HepG2 (cell line): Measurements from ENCODE around the gene EEA1. TPM values are rescaled to one million over a fixed set of nuclear protein-coding genes. Genes with fewer than 3 reads are reported as not detected.

Experiments
- ATAC-seq: fragments of 200-7000 bp; cut with Tn5 transposase; 3 replicates; pipeline ENCODE4 v1.9.1; 2020; ENCODE audit warnings: mild to moderate bottlenecking, moderate library complexity
- BruUV-seq: library from RNA; stranded (reverse); fragments of 400-500 nt; replicated peaks from 2 replicates; lab custom pipeline; 2021; lab: Mats Ljungman, UMichigan
- CTCF ChIA-PET: fragments of 300-600 bp; formaldehyde crosslinking; extraction: SDS; loops from one replicate; lab custom pipeline; 2021; ENCODE audit warnings: low total read pairs, inconsistent platforms, low intra/inter-chr PET ratio; lab: Yijun Ruan, JAX
- POLR2A ChIA-PET: fragments of 350-600 bp; sonication (Branson Sonifier 250); formaldehyde crosslinking; loops from one replicate; lab custom pipeline; 2020; ENCODE audit warnings: antibody characterized with exemption, inconsistent platforms; lab: Yijun Ruan, JAX
- DNase-seq: peaks from one replicate; pipeline ENCODE4 v3.0.0-alpha.2; 2015; ENCODE audit warnings: low spot score
- FAIRE-seq: peaks from 3 replicates; lab custom pipeline; 2011; peaks lifted over from hg19 to GRCh38; lab: Jason Lieb, UNC
- H2AFZ ChIP-seq: one replicate; pipeline ENCODE4 v1.6.1; 2011; ENCODE audit warnings: low read length, inconsistent platforms
- H3K27ac ChIP-seq: fragments of 300-600 bp; 3 replicates; pipeline ENCODE4 v1.8.0; 2011; ENCODE audit warnings: mixed run types, mild to moderate bottlenecking, mixed read lengths, low read length, inconsistent platforms; ENCODE audit not compliant: insufficient read depth; ENCODE audit errors: extremely low read length
- H3K27me3 ChIP-seq, 2 experiments: fragments of 200-600 bp in 1 of 2; 2 replicates in 1 of 2; 3 replicates in 1 of 2; pipeline versions ENCODE4 v1.6.0 to v1.8.0; 2011; ENCODE audit warnings: low read length in 2 of 2, mild to moderate bottlenecking in 2 of 2, moderate library complexity in 2 of 2, inconsistent platforms in 1 of 2; ENCODE audit not compliant: insufficient read depth in 2 of 2, control insufficient read depth in 1 of 2
- H3K36me3 ChIP-seq, 2 experiments: fragments of 200-600 bp in 1 of 2; replicated peaks in 1 of 2; 2 replicates in 1 of 2; 3 replicates in 1 of 2; pipeline versions ENCODE4 v1.5.1 to v1.8.0; 2011; ENCODE audit warnings: low read length in 2 of 2, inconsistent platforms in 1 of 2; ENCODE audit not compliant: insufficient read depth in 2 of 2, control insufficient read depth in 1 of 2
- H3K4me1 ChIP-seq: 2 replicates; pipeline ENCODE4 v1.5.1; 2012; ENCODE audit warnings: low read length, inconsistent platforms; ENCODE audit not compliant: insufficient read depth
- H3K4me2 ChIP-seq: 2 replicates; pipeline ENCODE4 v1.6.0; 2011; ENCODE audit warnings: low read depth, low read length, inconsistent platforms
- H3K4me3 ChIP-seq, 3 experiments: fragments of 200-600 bp in 1 of 3; sonication (generic), shearing (Covaris generic) in 1 of 3; replicated peaks in 1 of 3; 2 replicates each; pipeline ENCODE4 v1.5.1; 2011 to 2016; ENCODE audit warnings: low read length in 3 of 3, inconsistent platforms in 2 of 3, low read depth in 2 of 3, mild to moderate bottlenecking in 2 of 3, control low read depth in 1 of 3, mixed read lengths in 1 of 3; ENCODE audit not compliant: insufficient read depth in 1 of 3
- H3K79me2 ChIP-seq: one replicate; pipeline ENCODE4 v1.6.1; 2011; ENCODE audit warnings: low read length, inconsistent platforms; ENCODE audit not compliant: insufficient read depth
- H3K9ac ChIP-seq: 2 replicates; pipeline ENCODE4 v1.6.0; 2011; ENCODE audit warnings: mild to moderate bottlenecking, low read depth, low read length, inconsistent platforms; ENCODE audit not compliant: insufficient read depth
- H3K9me3 ChIP-seq: 2 replicates; pipeline ENCODE4 v1.5.1; 2012; ENCODE audit warnings: mild to moderate bottlenecking, low read length
- H4K20me1 ChIP-seq: 2 replicates; pipeline ENCODE4 v1.6.0; 2011; ENCODE audit warnings: inconsistent platforms, mild to moderate bottlenecking, low read length, moderate library complexity; ENCODE audit not compliant: insufficient read depth
- CENPBD1 ChIP-seq: sonication (generic); formaldehyde crosslinking; IDR thresholded peaks from 2 replicates; pipeline ENCODE4 v1.8.0; 2022; ENCODE audit warnings: missing genetic modification reagents, low read depth, mild to moderate bottlenecking, borderline replicate concordance
- FOXP4 ChIP-seq: sonication (generic); formaldehyde crosslinking; IDR thresholded peaks from 2 replicates; pipeline ENCODE4 v1.4.0; 2020; ENCODE audit warnings: missing genetic modification reagents
- GATAD1 ChIP-seq: IDR thresholded peaks from 2 replicates; pipeline ENCODE4 v1.6.1; 2016; ENCODE audit warnings: missing genetic modification reagents, missing compliant biosample characterization
- HNRNPK ChIP-seq: fragments of 200-400 bp; formaldehyde crosslinking; IDR thresholded peaks from 2 replicates; pipeline ENCODE4 v1.6.1; 2018; ENCODE audit warnings: low read length, low read depth, moderate library complexity, mild to moderate bottlenecking; ENCODE audit not compliant: poor library complexity, severe bottlenecking
- NFIB ChIP-seq: sonication (generic); formaldehyde crosslinking; IDR thresholded peaks from 2 replicates; pipeline ENCODE4 v1.9.0; 2021; ENCODE audit warnings: missing genetic modification reagents, mild to moderate bottlenecking, borderline replicate concordance
- NPAS2 ChIP-seq: sonication (generic); formaldehyde crosslinking; IDR thresholded peaks from 2 replicates; pipeline ENCODE4 v1.8.0; 2022; ENCODE audit warnings: mild to moderate bottlenecking, missing genetic modification reagents, borderline replicate concordance
- PRPF4 ChIP-seq: fragments of 200-400 bp; formaldehyde crosslinking; IDR thresholded peaks from 2 replicates; pipeline ENCODE4 v1.6.1; 2016; ENCODE audit warnings: low read length, low read depth; ENCODE audit not compliant: poor library complexity, severe bottlenecking
- RAD51 ChIP-seq: fragments of 450-650 bp; IDR thresholded peaks from 2 replicates; pipeline ENCODE4 v1.6.1; 2016; ENCODE audit warnings: borderline replicate concordance
- TOE1 ChIP-seq: sonication (generic); formaldehyde crosslinking; IDR thresholded peaks from 2 replicates; pipeline ENCODE4 v1.4.0; 2020; ENCODE audit warnings: mild to moderate bottlenecking, missing genetic modification reagents
- ZNF629 ChIP-seq: sonication (generic); formaldehyde crosslinking; conservative IDR thresholded peaks from 2 replicates; pipeline ENCODE4 v1.5.0; 2020; ENCODE audit warnings: missing genetic modification reagents
- ZNF879 ChIP-seq: sonication (generic); formaldehyde crosslinking; IDR thresholded peaks from 2 replicates; pipeline ENCODE4 v1.8.1; 2023; ENCODE audit warnings: missing genetic modification reagents
- ZSCAN21 ChIP-seq: sonication (generic); formaldehyde crosslinking; IDR thresholded peaks from 2 replicates; pipeline ENCODE4 v1.8.0; 2022; ENCODE audit warnings: mild to moderate bottlenecking, missing genetic modification reagents, moderate library complexity, borderline replicate concordance
- ZSCAN31 ChIP-seq: sonication (generic); formaldehyde crosslinking; IDR thresholded peaks from 2 replicates; pipeline ENCODE4 v1.5.0; 2020; ENCODE audit warnings: low read depth, mild to moderate bottlenecking, missing genetic modification reagents
- WGBS: methylation state at CpG from one replicate; pipeline ENCODE4 v1.1.6; 2017; ENCODE audit warnings: low lambda C conversion rate; 5-methylcytosine and 5-hydroxymethylcytosine counted together
- in situ Hi-C: cut with HindIII; loops from 2 replicates; pipeline ENCODE4 v1.10.0; 2017; ENCODE audit warnings: low pct_unique_long_range_greater_than_20kb; ENCODE audit not compliant: extremely low pct_ligation_motif_present
- intact Hi-C: fragments of 100-400 bp; cut with micrococcal nuclease; formaldehyde crosslinking; loops from one replicate; pipeline ENCODE4 v1.10.0; 2022; ENCODE audit not compliant: unreplicated experiment
- polyA plus RNA-seq, 8 experiments: library from polyadenylated mRNA; depleted of rRNA in 3 of 8; stranded (reverse) in 7 of 8; unstranded in 1 of 8; fragments of >200 nt; fragmentation: Illumina TruSeq in 4 of 8; extraction: Trizol in 4 of 8; gene quantifications; 2 replicates each; pipeline versions ENCODE4 v1.2.1 to v1.2.3, GENCODE V29; 2011 to 2016; ENCODE audit warnings: low read depth in 4 of 8, missing spikeins in 1 of 8, mixed read lengths in 1 of 8; ENCODE audit not compliant: insufficient read depth in 1 of 8
- total RNA-seq, 5 experiments: library from RNA; depleted of rRNA; stranded (reverse); fragments of >200 nt; fragmentation: Illumina TruSeq; extraction: Trizol; gene quantifications; 2 replicates each; pipeline ENCODE4 v1.2.3, GENCODE V29; 2016; ENCODE audit warnings: low read depth in 1 of 5
- TF ChIP-seq, protein P1 (sequence below), 2 experiments: fragments of 450-650 bp in 1 of 2; sonication (generic) in 1 of 2; formaldehyde crosslinking; IDR thresholded peaks; 2 replicates each; pipeline versions ENCODE4 v1.5.0 to v1.8.0; 2020 to 2022; ENCODE audit warnings: mild to moderate bottlenecking in 1 of 2, missing genetic modification reagents in 1 of 2

Gene EEA1
- total and polyA plus RNA-seq, 2 of the 13 experiments (the other 11 are each of a cell fraction or from before 2014, with no cell fraction given), result 5.0 to 19.3 TPM

GRCh38 chr12:92844151-92844763 is 84.8 kb downstream of the EEA1 start:
- CTCF ChIA-PET, result no interaction called here
- BruUV-seq, result no TSS peak
- Histone ChIP-seq H3K36me3 (peaks cover 0 to 7% of the 10 kb centered on the region in 2 experiments; a peak in 3 of 5 replicates), H3K9me3 (no peaks in the 10 kb centered on the region), H3K4me2 (no peak overlapping the region), H3K4me1 (peaks cover 15% of the 10 kb centered on the region), H3K27ac (no peak overlapping the region), H2AFZ (no peak overlapping the region), H4K20me1 (no peaks in the 10 kb centered on the region), H3K9ac (no peak overlapping the region), H3K27me3 (no peaks in the 10 kb centered on the region), H3K79me2 (no peaks in the 10 kb centered on the region), H3K4me3 (no peak overlapping the region)
- no peak for TF ChIP-seq ZNF879
- TF ChIP-seq, protein P1, sequence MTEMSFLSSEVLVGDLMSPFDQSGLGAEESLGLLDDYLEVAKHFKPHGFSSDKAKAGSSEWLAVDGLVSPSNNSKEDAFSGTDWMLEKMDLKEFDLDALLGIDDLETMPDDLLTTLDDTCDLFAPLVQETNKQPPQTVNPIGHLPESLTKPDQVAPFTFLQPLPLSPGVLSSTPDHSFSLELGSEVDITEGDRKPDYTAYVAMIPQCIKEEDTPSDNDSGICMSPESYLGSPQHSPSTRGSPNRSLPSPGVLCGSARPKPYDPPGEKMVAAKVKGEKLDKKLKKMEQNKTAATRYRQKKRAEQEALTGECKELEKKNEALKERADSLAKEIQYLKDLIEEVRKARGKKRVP (CRISPR knock-in tag; IDR thresholded peaks at IDR 0.05), result peak in 1 of 2 experiments; percentile 77; a peak in 2 of 4 replicates
- no peak for ATAC-seq
- FAIRE-seq, result no peak
- POLR2A ChIA-PET, result no interaction called here
- in situ Hi-C loops, result no loop called here
- 100% methylated on average over 1 of the region's 1 CpG for WGBS
- intact Hi-C loops, result no loop called here
- no peak for DNase-seq

- Histone ChIP-seq H3K4me3 (no peak overlapping the region), H3K27ac (no peak overlapping the region), H3K36me3 (peaks cover 2 to 23% of the 10 kb centered on the region in 2 experiments), H3K27me3 (no peaks in the 10 kb centered on the region), H3K9ac (no peak overlapping the region), H4K20me1 (no peaks in the 10 kb centered on the region), H2AFZ (no peak overlapping the region), H3K4me1 (no peaks in the 10 kb centered on the region), H3K9me3 (no peaks in the 10 kb centered on the region), H3K79me2 (no peaks in the 10 kb centered on the region), H3K4me2 (no peak overlapping the region)
- ChIA-PET CTCF (no interaction called here), POLR2A (no interaction called here)
- WGBS, result 95% methylated on average over 7 of the region's 7 CpGs
- intact Hi-C loops (loop anchor here (5.0 kb wide), 1 partner anchor 98 kb away; the partner anchor contains the start of gene EEA1), in situ Hi-C loops (no loop called here)
- no peak for DNase-seq
- no TSS peak for BruUV-seq
- FAIRE-seq, result no peak
- no peak for ATAC-seq
- no peak for TF ChIP-seq GATAD1 (CRISPR knock-in tag)
- no peak for TF ChIP-seq TOE1 (CRISPR knock-in tag)
- TF ChIP-seq NFIB (CRISPR knock-in tag), result no peak
- no peak for TF ChIP-seq FOXP4 (CRISPR knock-in tag)
- peak; percentile 53 for TF ChIP-seq HNRNPK
- TF ChIP-seq RAD51, result no peak
- TF ChIP-seq ZNF629 (CRISPR knock-in tag), result peak; percentile 64; the same call in 1 of the 2 replicates
- no peak for TF ChIP-seq PRPF4
- no peak for TF ChIP-seq ZSCAN21 (CRISPR knock-in tag)
- no peak for TF ChIP-seq NPAS2 (CRISPR knock-in tag)
- TF ChIP-seq ZSCAN31 (CRISPR knock-in tag), result no peak
- no peak for TF ChIP-seq CENPBD1 (CRISPR knock-in tag)
Observed at GRCh38 chr12:92829686-92830282, 99.3 kb downstream of the EEA1 start.
